GM12878 (cell line): ENCODE results near the gene RHAG. TPM values are rescaled to one million over a fixed set of nuclear protein-coding genes. Genes with fewer than 3 reads are reported as not detected.

Experiments
- ATAC-seq: fragments of 200-7000 bp; cut with Tn5 transposase; 3 replicates; pipeline ENCODE4 v1.9.1; 2020; ENCODE audit warnings: mild to moderate bottlenecking, moderate library complexity
- BruUV-seq: library from RNA; stranded (reverse); fragments of 400-500 nt; replicated peaks from 2 replicates; lab custom pipeline; 2021; lab: Mats Ljungman, UMichigan
- CTCF ChIA-PET: fragments of 300-600 bp; sonication (Branson Sonifier 250); formaldehyde crosslinking; extraction: SDS; loops from one replicate; lab custom pipeline; 2021; ENCODE audit warnings: inconsistent platforms; lab: Yijun Ruan, JAX
- POLR2A ChIA-PET: fragments of 350-600 bp; formaldehyde crosslinking; extraction: SDS; loops from one replicate; lab custom pipeline; 2021; ENCODE audit warnings: inconsistent platforms; lab: Charles Lee
- RAD21 ChIA-PET: fragments of 300-600 bp; sonication (Branson Sonifier 250); formaldehyde crosslinking; loops from one replicate; lab custom pipeline; 2023; ENCODE audit warnings: antibody characterized with exemption; ENCODE audit not compliant: unreplicated experiment; lab: Charles Lee
- SMC1A ChIA-PET: fragments of 300-600 bp; sonication (Branson Sonifier 250); formaldehyde crosslinking; loops from one replicate; lab custom pipeline; 2023; ENCODE audit not compliant: unreplicated experiment, uncharacterized antibody; lab: Charles Lee
- DNase-seq: peaks from one replicate; pipeline ENCODE4 v3.0.0-alpha.2; 2011; ENCODE audit warnings: low read depth, low spot score
- FAIRE-seq: peaks from 3 replicates; lab custom pipeline; 2011; peaks lifted over from hg19 to GRCh38; lab: Jason Lieb, UNC
- H2AFZ ChIP-seq: 2 replicates; pipeline ENCODE4 v1.6.0; 2011; ENCODE audit warnings: low read depth, low read length, control low read depth; ENCODE audit not compliant: control insufficient read depth
- H3K27ac ChIP-seq: 2 replicates; pipeline ENCODE4 v1.5.1; 2011; ENCODE audit warnings: control low read depth; ENCODE audit not compliant: control insufficient read depth, insufficient read depth
- H3K27me3 ChIP-seq, 2 experiments: replicated peaks in 1 of 2; 2 replicates each; pipeline versions ENCODE4 v1.6.0 to v1.6.1; 2011; ENCODE audit warnings: low read length in 1 of 2; ENCODE audit not compliant: control insufficient read depth in 2 of 2, insufficient read depth in 2 of 2
- H3K36me3 ChIP-seq, 2 experiments: 2 replicates each; pipeline ENCODE4 v1.5.1; 2011; ENCODE audit warnings: low read length in 1 of 2; ENCODE audit not compliant: control insufficient read depth in 2 of 2, insufficient read depth in 2 of 2
- H3K4me1 ChIP-seq: 2 replicates; pipeline ENCODE4 v1.6.1; 2011; ENCODE audit warnings: mild to moderate bottlenecking, low read length, moderate library complexity, mixed read lengths; ENCODE audit not compliant: control insufficient read depth, insufficient read depth
- H3K4me2 ChIP-seq: 2 replicates; pipeline ENCODE4 v1.6.0; 2011; ENCODE audit warnings: control low read depth; ENCODE audit not compliant: control insufficient read depth, insufficient read depth
- H3K4me3 ChIP-seq: fragments of 200-600 bp; sonication (generic); 2 replicates; pipeline ENCODE4 v1.5.1; 2016
- H3K79me2 ChIP-seq: 2 replicates; pipeline ENCODE4 v1.6.0; 2011; ENCODE audit warnings: low read length; ENCODE audit not compliant: control insufficient read depth, insufficient read depth
- H3K9ac ChIP-seq: 2 replicates; pipeline ENCODE4 v1.8.0; 2011; ENCODE audit warnings: low read length, control low read depth, mixed read lengths; ENCODE audit not compliant: control insufficient read depth, insufficient read depth
- H3K9me3 ChIP-seq: replicated peaks from 3 replicates; pipeline ENCODE4 v1.5.1; 2011; ENCODE audit warnings: mild to moderate bottlenecking, low read length; ENCODE audit not compliant: control insufficient read depth, insufficient read depth
- H4K20me1 ChIP-seq: 2 replicates; pipeline ENCODE4 v1.6.0; 2011; ENCODE audit not compliant: control insufficient read depth, insufficient read depth
- ATF3 ChIP-seq: IDR thresholded peaks from 2 replicates; pipeline ENCODE4 v1.6.1; 2011; ENCODE audit warnings: low read depth, mild to moderate bottlenecking, low read length, moderate library complexity, borderline replicate concordance; ENCODE audit errors: extremely low read depth
- E4F1 ChIP-seq: fragments of 450-650 bp; IDR thresholded peaks from 2 replicates; pipeline ENCODE4 v1.6.1; 2018; ENCODE audit warnings: borderline replicate concordance, mild to moderate bottlenecking; ENCODE audit not compliant: partially characterized antibody
- ELK1 ChIP-seq: IDR thresholded peaks from 2 replicates; pipeline ENCODE4 v1.6.1; 2012; ENCODE audit warnings: low read depth, low read length, improper control_type of control experiment
- HDGF ChIP-seq: fragments of 450-650 bp; IDR thresholded peaks from 2 replicates; pipeline ENCODE4 v1.6.1; 2016; ENCODE audit warnings: antibody characterized with exemption
- MEF2A ChIP-seq: IDR thresholded peaks from 2 replicates; pipeline ENCODE4 v1.6.1; 2011; ENCODE audit warnings: low read depth, mild to moderate bottlenecking, low read length, moderate library complexity; ENCODE audit not compliant: insufficient read depth
- RELA ChIP-seq: fragments of 450-650 bp; IDR thresholded peaks from 2 replicates; pipeline ENCODE4 v1.8.0; 2014; ENCODE audit warnings: borderline replicate concordance; ENCODE audit not compliant: partially characterized antibody
- TARDBP ChIP-seq: IDR thresholded peaks from 2 replicates; pipeline ENCODE4 v1.6.1; 2016; ENCODE audit warnings: borderline replicate concordance
- ZZZ3 ChIP-seq: IDR thresholded peaks from 2 replicates; pipeline ENCODE4 v1.6.1; 2011; ENCODE audit warnings: low read depth; ENCODE audit not compliant: control insufficient read depth, insufficient read length
- WGBS: methylation state at CpG from one replicate; pipeline ENCODE4 v1.1.6; 2016; ENCODE audit warnings: low lambda C conversion rate; ENCODE audit not compliant: insufficient replicate concordance, insufficient coverage; ENCODE audit errors: missing lambda C conversion rate; 5-methylcytosine and 5-hydroxymethylcytosine counted together
- in situ Hi-C: fragments of 300-500 bp; cut with MboI; formaldehyde crosslinking; loops from 9 replicates; pipeline ENCODE4 v1.14.3; 2018; ENCODE audit warnings: mixed read lengths
- intact Hi-C: fragments of 100-400 bp; cut with micrococcal nuclease; formaldehyde crosslinking; loops from one replicate; pipeline ENCODE4 v1.14.2; 2022; ENCODE audit not compliant: unreplicated experiment
- polyA plus RNA-seq, 11 experiments: library from polyadenylated mRNA; depleted of rRNA in 4 of 11; unstranded in 6 of 11; stranded (reverse) in 5 of 11; fragments of >200 nt; fragmentation: Nextera tagmentation in 4 of 11; fragmentation: Illumina TruSeq in 1 of 11; extraction: Ambion mirVana in 4 of 11; extraction: Trizol in 1 of 11; gene quantifications; 1 replicate in 1 of 11; 2 replicates in 10 of 11; pipeline versions ENCODE4 v1.2.1 to v1.2.3, GENCODE V29; 2011 to 2016; ENCODE audit warnings: inconsistent platforms in 2 of 11, missing spikeins in 2 of 11, low read depth in 1 of 11
- total RNA-seq, 4 experiments: library from RNA; depleted of rRNA in 3 of 4; stranded (reverse); fragments of >200 nt in 3 of 4; fragmentation: Illumina TruSeq in 1 of 4; extraction: Trizol in 1 of 4; gene quantifications; 2 replicates each; pipeline versions ENCODE4 v1.2.1 to v1.2.3, GENCODE V29; 2013 to 2021
- TF ChIP-seq, protein P1 (sequence below): fragments of 450-650 bp; IDR thresholded peaks from 2 replicates; pipeline ENCODE4 v1.6.1; 2018; ENCODE audit warnings: mild to moderate bottlenecking, low read depth, moderate library complexity; ENCODE audit not compliant: partially characterized antibody
- TF ChIP-seq, protein P2 (sequence below): IDR thresholded peaks from 2 replicates; pipeline ENCODE4 v1.6.1; 2012; ENCODE audit warnings: low read depth, low read length, improper control_type of control experiment

RHAG gene
- total and polyA plus RNA-seq, 10 of the 15 experiments (the other 5 are each of a cell fraction or from before 2014, with no cell fraction given), result 0.06 to 0.18 (median 0.10) TPM; not detected in 6

GRCh38 chr6:49555951-49556350 is 80.7 kb downstream of the RHAG start:
- whole genome bisulfite sequencing, result 68% methylated on average over 4 of the region's 4 CpGs
- FAIRE-seq (no peak), ATAC-seq (no peak), DNase-seq (no peak)
- in situ Hi-C loops, result no loop called here
- no peaks in the 10 kb centered on the region; a peak in 1 of 4 replicates for H3K27me3 ChIP-seq
- intact Hi-C loops, result no loop called here
- no peaks in the 10 kb centered on the region; the same call in 1 of the 2 replicates for H3K4me1 ChIP-seq
- ChIA-PET CTCF (no interaction called here), RAD21 (no interaction called here), POLR2A (no interaction called here), SMC1A (no interaction called here)
- H3K9me3 ChIP-seq, result no peaks in the 10 kb centered on the region
- no peak overlapping the region for H3K4me3 ChIP-seq
- TF ChIP-seq ELK1 (no peak), HDGF (no peak), RELA (no peak), ZZZ3 (no peak), TARDBP (no peak), E4F1 (no peak), MEF2A (no peak), ATF3 (no peak)
- TF ChIP-seq, protein P1, sequence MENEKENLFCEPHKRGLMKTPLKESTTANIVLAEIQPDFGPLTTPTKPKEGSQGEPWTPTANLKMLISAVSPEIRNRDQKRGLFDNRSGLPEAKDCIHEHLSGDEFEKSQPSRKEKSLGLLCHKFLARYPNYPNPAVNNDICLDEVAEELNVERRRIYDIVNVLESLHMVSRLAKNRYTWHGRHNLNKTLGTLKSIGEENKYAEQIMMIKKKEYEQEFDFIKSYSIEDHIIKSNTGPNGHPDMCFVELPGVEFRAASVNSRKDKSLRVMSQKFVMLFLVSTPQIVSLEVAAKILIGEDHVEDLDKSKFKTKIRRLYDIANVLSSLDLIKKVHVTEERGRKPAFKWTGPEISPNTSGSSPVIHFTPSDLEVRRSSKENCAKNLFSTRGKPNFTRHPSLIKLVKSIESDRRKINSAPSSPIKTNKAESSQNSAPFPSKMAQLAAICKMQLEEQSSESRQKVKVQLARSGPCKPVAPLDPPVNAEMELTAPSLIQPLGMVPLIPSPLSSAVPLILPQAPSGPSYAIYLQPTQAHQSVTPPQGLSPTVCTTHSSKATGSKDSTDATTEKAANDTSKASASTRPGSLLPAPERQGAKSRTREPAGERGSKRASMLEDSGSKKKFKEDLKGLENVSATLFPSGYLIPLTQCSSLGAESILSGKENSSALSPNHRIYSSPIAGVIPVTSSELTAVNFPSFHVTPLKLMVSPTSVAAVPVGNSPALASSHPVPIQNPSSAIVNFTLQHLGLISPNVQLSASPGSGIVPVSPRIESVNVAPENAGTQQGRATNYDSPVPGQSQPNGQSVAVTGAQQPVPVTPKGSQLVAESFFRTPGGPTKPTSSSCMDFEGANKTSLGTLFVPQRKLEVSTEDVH, result no peak
- TF ChIP-seq, protein P2, sequence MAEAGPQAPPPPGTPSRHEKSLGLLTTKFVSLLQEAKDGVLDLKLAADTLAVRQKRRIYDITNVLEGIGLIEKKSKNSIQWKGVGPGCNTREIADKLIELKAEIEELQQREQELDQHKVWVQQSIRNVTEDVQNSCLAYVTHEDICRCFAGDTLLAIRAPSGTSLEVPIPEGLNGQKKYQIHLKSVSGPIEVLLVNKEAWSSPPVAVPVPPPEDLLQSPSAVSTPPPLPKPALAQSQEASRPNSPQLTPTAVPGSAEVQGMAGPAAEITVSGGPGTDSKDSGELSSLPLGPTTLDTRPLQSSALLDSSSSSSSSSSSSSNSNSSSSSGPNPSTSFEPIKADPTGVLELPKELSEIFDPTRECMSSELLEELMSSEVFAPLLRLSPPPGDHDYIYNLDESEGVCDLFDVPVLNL, result no peak
- H4K20me1 ChIP-seq, result no peaks in the 10 kb centered on the region
- H3K27ac ChIP-seq, result no peak overlapping the region
- no TSS peak for BruUV-seq
- no peak overlapping the region for H3K9ac ChIP-seq
- H3K4me2 ChIP-seq, result no peak overlapping the region
- no peaks in the 10 kb centered on the region for H3K36me3 ChIP-seq
- H3K79me2 ChIP-seq, result no peaks in the 10 kb centered on the region
- no peak overlapping the region for H2AFZ ChIP-seq
